T47D (cell line): ENCODE data around the gene FGF23.

Experiments
- DNase-seq, 2 experiments: peaks; one replicate each; pipeline versions ENCODE4 v3.0.0 to v3.0.0-alpha.2; 2011 to 2012; ENCODE audit warnings: low read depth in 1 of 2, low spot score in 1 of 2
- JUND ChIP-seq: IDR thresholded peaks from 2 replicates; pipeline ENCODE4 v1.6.1; 2012; ENCODE audit warnings: low read depth
- in situ Hi-C: cut with HindIII; loops from 2 replicates; pipeline ENCODE4 v1.10.0; 2016; ENCODE audit warnings: low sequenced_read_pairs, low pct_unique_long_range_greater_than_20kb

FGF23 gene

GRCh38 chr12:4370265-4370664 lies 9.2 kb downstream of the FGF23 start:
- no peak for DNase-seq
- in situ Hi-C loops, result no loop called here
- no peak for TF ChIP-seq JUND

- no peak for TF ChIP-seq JUND
- no peak for DNase-seq
- in situ Hi-C loops, result no loop called here
Observed at GRCh38 chr12:4369548-4369947, 10.0 kb downstream of the FGF23 start.

DNA sequence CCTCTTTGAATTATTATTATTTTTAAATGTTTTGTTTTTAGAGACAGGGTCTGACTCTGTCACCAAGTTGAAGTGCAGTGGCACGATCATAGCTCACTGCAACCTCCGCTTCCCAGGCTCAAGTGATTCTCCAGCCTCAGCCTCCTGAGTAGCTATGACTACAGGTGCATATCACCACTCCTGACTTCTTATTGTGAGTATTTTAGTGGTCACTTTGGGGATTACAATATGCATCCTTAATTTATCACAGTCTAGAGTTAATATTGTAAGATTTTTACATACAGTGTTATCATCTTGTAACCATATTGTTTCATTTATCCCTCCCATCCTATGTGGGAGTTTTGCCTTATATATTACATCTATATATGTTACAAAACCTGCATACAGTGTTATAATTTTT lies 13.4 kb downstream of the FGF23 start:
- in situ Hi-C loops, result no loop called here
- TF ChIP-seq JUND, result no peak
- no peak for DNase-seq

DNA sequence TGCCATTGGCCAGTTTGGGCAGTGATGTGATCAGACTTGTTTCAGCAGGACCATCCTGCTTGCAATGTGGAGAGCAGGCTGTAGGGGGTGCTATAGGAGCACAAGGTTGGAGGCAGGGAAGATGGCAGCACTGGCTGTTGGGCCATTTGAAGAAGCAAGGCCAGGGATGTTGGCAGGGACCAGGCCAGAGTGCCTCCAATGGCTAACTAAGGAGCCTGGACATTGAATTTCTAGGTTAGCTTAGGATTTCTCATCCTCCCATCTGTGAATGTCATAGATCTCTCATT lies 23.5 kb downstream of the FGF23 start:
- in situ Hi-C loops, result no loop called here
- no peak for TF ChIP-seq JUND
- peak in 1 of 2 experiments; percentile 15 for DNase-seq

DNA sequence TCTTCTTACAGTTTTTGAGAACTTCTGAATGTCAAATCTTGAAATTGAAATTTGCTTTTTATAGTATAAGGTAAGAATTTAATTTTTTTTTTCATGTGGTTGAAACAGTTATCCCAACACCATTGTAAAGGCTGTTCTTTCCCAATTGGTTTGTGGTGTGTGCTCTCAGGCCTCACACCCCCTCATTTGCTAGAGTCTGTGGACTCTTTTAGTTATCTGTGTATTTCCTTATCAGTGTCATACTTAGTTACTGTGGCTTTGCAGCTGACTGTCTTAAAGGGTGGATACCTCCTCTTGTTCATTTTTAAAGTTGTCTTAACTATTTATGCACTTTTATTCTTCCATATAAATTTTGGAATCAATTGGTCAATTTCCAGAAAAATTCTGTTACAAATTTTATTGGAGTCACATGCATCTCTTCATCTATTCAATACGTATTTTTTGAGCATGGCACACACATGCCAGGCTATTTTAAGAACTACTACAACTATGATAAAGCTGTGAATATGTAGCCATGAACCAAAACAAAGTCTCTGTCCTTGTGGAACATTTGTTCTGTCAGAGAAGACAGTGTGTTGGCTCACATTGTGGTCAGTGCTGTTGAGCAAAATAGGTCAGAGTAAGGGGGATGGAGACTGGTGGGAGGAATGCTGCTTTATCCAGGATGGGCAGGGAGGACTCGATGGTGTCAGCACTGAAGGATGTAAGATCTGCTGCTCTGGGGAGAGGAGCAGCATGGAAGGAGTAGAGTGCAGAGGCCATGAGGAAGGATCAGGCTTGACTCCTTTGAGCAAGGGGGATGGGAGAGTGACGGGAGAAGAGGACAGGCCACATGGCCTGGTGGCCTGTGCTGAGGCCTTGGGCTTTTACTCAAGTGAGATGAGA lies 24.1 kb downstream of the FGF23 start:
- TF ChIP-seq JUND, result no peak
- DNase-seq, result no peak
- in situ Hi-C loops, result no loop called here

- in situ Hi-C loops, result no loop called here
- TF ChIP-seq JUND, result no peak
- peak in 1 of 2 experiments; percentile 10 for DNase-seq
Observed at GRCh38 chr12:4353785-4354208, 25.7 kb downstream of the FGF23 start.

GRCh38 chr12:4346931-4347330 lies 32.6 kb downstream of the FGF23 start:
- no peak for DNase-seq
- in situ Hi-C loops, result no loop called here

DNA sequence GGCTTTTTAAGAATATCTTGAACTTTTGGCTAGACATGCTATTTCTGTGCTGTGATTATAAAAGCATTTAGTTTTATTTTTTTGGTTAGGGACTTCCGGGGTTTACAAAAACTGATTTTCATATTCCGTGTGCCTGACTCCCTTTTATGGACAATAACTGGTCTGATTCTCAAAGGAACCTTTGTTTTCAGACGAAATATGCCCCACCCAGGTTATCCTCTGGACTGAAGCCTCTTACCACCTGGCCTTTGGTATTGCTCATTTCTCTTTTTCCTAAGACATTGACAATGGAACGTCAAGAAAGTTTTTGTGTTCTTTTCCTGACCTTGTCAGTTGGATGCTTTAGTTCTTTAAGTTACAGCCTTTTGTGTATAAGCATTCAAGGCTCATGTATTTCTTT lies 47.7 kb downstream of the FGF23 start:
- no peak for TF ChIP-seq JUND
- DNase-seq, result no peak
- in situ Hi-C loops, result no loop called here

More at GRCh38 chr12:4346931-4347330, 32.6 kb downstream of the FGF23 start:
- TF ChIP-seq JUND, result no peak

DNA sequence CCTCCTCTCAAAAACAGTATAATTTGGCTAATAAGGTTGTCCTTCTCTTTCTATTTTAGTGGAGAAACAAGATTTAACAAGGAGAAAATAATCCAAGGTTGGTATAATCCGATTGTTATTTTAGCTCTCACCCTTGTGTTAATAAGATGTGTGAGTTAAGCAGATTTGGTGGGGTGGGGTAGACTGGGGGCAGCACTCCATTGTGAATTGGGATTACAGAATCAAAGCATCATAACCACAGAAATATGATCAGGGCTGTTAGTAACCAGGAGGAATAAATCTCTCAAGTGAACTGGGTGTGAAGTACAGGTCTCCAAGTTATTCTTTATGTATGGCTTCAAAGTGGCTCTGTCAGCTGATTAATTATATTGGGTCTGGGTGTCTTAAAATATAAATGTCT lies 48.3 kb downstream of the FGF23 start:
- in situ Hi-C loops, result no loop called here
- DNase-seq, result no peak
- TF ChIP-seq JUND, result no peak

DNA sequence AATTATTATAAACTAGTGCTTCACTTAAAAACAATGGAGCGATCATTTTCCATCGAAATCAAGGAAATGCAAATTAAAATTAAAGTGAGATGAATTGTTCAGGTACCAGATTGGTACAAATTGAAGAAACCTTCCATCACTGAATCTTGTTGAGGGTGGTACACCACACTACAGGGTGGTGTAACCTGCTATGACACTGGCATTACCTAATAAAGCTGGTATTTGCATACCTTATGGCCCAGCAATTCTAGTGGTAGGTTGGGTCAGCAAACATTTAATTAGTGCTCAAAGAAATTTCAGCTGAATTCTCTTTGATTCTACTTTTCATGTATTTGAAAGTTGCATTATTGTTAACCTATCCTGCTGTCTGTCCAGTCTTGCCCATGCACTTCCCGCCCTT lies 49.3 kb downstream of the FGF23 start:
- no peak for TF ChIP-seq JUND
- DNase-seq, result no peak
- in situ Hi-C loops, result no loop called here

GRCh38 chr12:4327293-4327692 lies 52.2 kb downstream of the FGF23 start:
- no peak for TF ChIP-seq JUND

DNA sequence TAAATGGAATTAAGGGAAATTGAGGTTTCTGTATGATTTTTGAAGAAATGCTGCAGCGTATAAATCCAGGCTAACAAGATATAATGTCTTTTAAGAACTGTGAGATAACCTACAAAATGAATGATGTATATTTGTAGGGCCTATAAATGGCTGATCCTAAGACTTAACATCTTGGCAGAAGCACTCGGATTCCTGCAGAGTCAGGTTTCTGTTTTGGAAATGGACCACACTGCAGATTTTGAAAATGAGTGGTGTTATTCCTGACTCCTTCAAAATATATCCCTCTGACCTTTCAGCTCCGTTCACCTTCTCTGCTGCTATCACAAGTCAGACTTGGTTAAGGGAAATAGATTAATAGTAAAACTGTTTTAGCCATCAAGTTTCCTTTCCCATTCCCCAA lies 53.5 kb downstream of the FGF23 start:
- in situ Hi-C loops, result no loop called here
- TF ChIP-seq JUND, result no peak
- DNase-seq, result no peak

More at GRCh38 chr12:4327293-4327692, 52.2 kb downstream of the FGF23 start:
- in situ Hi-C loops, result no loop called here
- DNase-seq, result no peak

GRCh38 chr12:4324366-4324765 lies 55.1 kb downstream of the FGF23 start:
- DNase-seq, result no peak
- TF ChIP-seq JUND, result no peak
- in situ Hi-C loops, result no loop called here

GRCh38 chr12:4323396-4323795 lies 56.1 kb downstream of the FGF23 start:
- no peak for DNase-seq
- TF ChIP-seq JUND, result no peak
- in situ Hi-C loops, result no loop called here
